Lower leg skin (tissue), 4 donors: ENCODE results near the gene VPS13D. TPM values are rescaled to one million over a fixed set of nuclear protein-coding genes. Genes with fewer than 3 reads are reported as not detected.

Source experiments
- DNase-seq, 2 donors: peaks; one replicate each; pipeline ENCODE4 v3.0.0-alpha.2; 2019; ENCODE audit warnings: low spot score in 2 of 2
- H3K4me3 ChIP-seq: fragments of 200-600 bp; sonication (generic); 2 replicates; pipeline ENCODE4 v1.5.1; 2017; ENCODE audit warnings: mild to moderate bottlenecking, low read depth; ENCODE audit not compliant: poor library complexity, severe bottlenecking
- POLR2A ChIP-seq, 2 donors: fragments of 450-650 bp; IDR thresholded peaks; one replicate each; pipeline ENCODE4 v1.6.1; 2016 to 2017; ENCODE audit warnings: antibody characterized with exemption in 2 of 2, mild to moderate bottlenecking in 1 of 2, moderate library complexity in 1 of 2
- WGBS, 2 donors: methylation state at CpG; one replicate each; pipeline ENCODE4 v1.1.5; 2018; 5-methylcytosine and 5-hydroxymethylcytosine counted together
- intact Hi-C: fragments of 100-400 bp; cut with DNase I; formaldehyde crosslinking; loops from one replicate; pipeline ENCODE4 v1.15.0; 2023; ENCODE audit warnings: low total_unique reads
- total RNA-seq, 4 donors: library from RNA; depleted of rRNA; stranded (reverse); fragments of >200 nt; gene quantifications; one replicate each; pipeline ENCODE4 v1.1.0, GENCODE V29; 2016
- TF ChIP-seq, protein P1 (sequence below), 3 donors: fragments of 450-650 bp; IDR thresholded peaks; one replicate each; pipeline ENCODE4 v1.5.1; 2016; ENCODE audit warnings: antibody characterized with exemption in 3 of 3, mild to moderate bottlenecking in 3 of 3, moderate library complexity in 2 of 3

VPS13D gene
- total RNA-seq, 4 donors from 2014 or later: 96.5 to 200 (median 116) TPM

DNA sequence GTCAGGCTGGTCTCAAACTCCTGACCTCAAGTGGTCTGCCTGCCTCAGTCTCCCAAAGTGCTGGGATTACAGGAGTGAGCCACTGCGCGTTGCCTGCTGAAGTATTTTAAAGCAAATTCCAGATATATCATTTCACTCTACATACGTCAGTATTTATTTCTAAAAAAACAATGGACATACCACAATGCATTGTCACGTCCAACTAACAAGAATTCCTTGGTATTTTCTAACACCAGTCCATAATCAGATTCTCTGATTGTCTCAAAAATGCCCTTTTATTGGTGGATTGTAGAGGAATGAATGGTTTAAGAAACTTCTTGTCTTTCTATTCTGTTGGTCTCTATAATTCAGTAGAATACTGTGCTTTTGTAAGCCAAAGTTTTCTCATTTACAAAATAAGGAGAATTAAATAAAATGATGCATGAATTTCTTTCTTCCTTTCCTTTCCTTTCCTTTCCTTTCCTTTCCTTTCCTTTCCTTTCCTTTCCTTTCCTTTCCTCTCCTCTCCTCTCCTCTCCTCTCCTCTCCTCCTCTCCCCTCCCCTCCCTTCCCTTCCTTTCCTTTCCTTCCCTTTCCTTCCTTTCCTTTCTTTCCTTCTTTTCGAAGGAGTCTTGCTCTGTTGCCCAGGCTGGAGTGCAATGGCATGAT lies 55.8 kb downstream of the VPS13D start:
- 92 to 94% methylated on average over 5 of the region's 5 CpGs for WGBS, 2 donors
- H3K4me3 ChIP-seq: no peak overlapping the region
- intact Hi-C loops: no loop called here
- no peak for DNase-seq
- no peak for TF ChIP-seq POLR2A (IDR thresholded peaks at IDR 0.05)
- TF ChIP-seq, protein P1, sequence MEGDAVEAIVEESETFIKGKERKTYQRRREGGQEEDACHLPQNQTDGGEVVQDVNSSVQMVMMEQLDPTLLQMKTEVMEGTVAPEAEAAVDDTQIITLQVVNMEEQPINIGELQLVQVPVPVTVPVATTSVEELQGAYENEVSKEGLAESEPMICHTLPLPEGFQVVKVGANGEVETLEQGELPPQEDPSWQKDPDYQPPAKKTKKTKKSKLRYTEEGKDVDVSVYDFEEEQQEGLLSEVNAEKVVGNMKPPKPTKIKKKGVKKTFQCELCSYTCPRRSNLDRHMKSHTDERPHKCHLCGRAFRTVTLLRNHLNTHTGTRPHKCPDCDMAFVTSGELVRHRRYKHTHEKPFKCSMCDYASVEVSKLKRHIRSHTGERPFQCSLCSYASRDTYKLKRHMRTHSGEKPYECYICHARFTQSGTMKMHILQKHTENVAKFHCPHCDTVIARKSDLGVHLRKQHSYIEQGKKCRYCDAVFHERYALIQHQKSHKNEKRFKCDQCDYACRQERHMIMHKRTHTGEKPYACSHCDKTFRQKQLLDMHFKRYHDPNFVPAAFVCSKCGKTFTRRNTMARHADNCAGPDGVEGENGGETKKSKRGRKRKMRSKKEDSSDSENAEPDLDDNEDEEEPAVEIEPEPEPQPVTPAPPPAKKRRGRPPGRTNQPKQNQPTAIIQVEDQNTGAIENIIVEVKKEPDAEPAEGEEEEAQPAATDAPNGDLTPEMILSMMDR (IDR thresholded peaks at IDR 0.05): no peak

DNA sequence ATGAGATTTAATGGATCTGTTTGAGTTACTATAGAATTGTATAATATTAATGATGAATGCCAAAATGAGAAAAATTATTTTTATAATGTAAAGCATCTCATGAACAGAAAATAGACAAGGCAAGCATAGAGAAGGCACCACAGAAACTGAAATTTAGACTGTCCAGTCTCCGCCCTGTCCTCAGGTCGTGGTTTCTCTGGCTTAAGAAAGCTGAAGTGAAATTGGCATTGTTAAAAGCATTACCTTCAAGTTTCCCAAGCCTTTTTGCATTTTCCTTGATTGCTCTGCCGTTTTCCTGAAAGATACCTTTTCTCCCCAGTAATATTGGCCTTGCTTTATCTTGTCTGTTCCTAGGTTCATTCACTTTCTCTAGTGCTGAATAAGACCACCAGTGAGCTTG lies 58.0 kb downstream of the VPS13D start:
- no peak for TF ChIP-seq POLR2A (IDR thresholded peaks at IDR 0.05)
- H3K4me3 ChIP-seq: no peak overlapping the region
- intact Hi-C loops: no loop called here
- DNase-seq: no peak
- 74 to 84% methylated on average over 3 of the region's 3 CpGs for WGBS, 2 donors

DNA sequence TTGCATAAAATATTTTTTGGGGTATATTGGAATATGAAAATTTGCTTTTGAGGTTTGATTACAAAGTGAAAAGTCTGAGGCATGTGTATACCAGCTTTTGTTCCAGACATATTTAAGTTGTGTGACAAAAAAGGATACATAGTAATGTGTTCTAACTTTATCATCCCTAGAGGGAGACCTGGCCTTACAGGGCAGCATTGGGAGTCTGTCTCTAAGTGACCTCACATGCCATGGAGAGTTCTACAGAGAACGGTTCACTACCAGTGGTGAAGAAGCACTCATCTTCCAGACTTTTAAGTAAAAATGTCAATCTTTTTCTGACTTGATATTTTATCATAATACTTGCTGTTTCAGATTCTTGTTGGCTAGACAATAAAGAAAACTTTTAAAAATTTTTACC lies 61.0 kb downstream of the VPS13D start:
- WGBS, 2 donors: 75 to 86% methylated on average over 1 of the region's 1 CpG
- intact Hi-C loops: no loop called here
- TF ChIP-seq, protein P1 (IDR thresholded peaks at IDR 0.05): no peak
- no peak for TF ChIP-seq POLR2A (IDR thresholded peaks at IDR 0.05)

DNA sequence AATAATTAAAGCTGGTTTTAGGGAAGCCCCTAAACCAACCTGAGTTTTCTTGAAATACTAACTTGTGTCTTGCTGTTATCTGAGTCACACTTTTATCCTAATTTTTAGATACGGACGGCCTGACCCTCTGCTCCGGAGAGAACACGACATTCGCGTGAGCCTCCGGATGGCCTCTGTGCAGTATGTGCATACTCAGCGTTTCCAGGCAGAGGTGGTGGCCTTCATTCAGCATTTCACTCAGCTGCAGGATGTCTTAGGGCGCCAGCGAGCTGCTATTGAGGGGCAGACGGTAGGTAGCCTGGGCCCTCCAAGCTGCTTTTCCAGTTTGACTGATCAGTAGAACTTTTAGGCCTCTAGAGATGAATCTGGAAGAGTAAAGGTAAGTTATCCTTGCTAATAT lies 63.6 kb downstream of the VPS13D start:
- WGBS, 2 donors: 95 to 97% methylated on average over 11 of the region's 11 CpGs
- DNase-seq: no peak
- intact Hi-C loops: loop anchor here (2.0 kb wide), 1 partner anchor 33 kb away; no protein-coding TSS in a partner anchor

More for the DNA sequence above, 61.0 kb downstream of the VPS13D start:
- no peak overlapping the region for H3K4me3 ChIP-seq
- DNase-seq: no peak

DNA sequence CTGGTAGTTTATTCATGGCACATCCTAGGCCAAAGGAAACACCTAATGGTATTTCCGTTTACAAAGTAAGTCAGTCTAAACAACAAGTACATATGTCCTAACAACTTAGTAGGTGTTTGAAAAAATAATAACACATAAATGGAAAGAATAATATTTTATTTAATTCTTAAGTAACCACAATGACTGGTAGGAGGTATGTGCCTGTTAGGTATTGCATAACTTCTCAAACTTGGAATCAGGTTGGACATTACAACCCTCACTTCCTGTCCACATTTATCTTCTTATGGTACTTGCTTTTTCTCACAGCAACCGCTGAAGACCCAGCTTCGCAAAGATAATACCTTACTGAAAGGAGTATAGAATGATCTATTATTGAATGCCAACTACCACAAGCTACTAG lies 64.2 kb downstream of the VPS13D start:
- H3K4me3 ChIP-seq: no peak overlapping the region
- WGBS, 2 donors: 92% methylated on average over 3 of the region's 3 CpGs
- intact Hi-C loops: no loop called here
- DNase-seq: no peak
- no peak for TF ChIP-seq POLR2A (IDR thresholded peaks at IDR 0.05)
- TF ChIP-seq, protein P1 (IDR thresholded peaks at IDR 0.05): no peak

More for the DNA sequence above, 63.6 kb downstream of the VPS13D start:
- no peak for TF ChIP-seq POLR2A (IDR thresholded peaks at IDR 0.05)
- TF ChIP-seq, protein P1 (IDR thresholded peaks at IDR 0.05): no peak
- H3K4me3 ChIP-seq: no peak overlapping the region

DNA sequence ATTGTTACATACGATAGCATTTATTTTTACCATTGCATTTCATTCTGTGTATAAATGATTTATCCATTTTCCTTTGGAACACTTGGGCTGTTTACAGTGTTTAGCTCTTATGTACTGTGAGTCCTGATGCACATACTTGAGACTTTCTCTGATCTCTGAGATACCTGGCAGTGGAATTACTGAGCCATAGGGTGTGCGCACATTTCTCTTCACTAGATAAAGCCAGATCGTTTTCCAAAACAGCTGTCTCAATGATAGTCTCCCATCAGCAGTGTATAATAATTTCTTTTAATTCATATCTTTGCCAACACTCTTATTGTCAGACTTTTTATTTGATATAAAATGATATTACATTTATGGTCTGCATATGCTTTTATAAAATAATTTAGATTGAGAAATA lies 66.2 kb downstream of the VPS13D start:
- intact Hi-C loops: no loop called here
- no peak overlapping the region for H3K4me3 ChIP-seq
- TF ChIP-seq, protein P1 (IDR thresholded peaks at IDR 0.05): no peak
- TF ChIP-seq POLR2A (IDR thresholded peaks at IDR 0.05): no peak
- 81 to 87% methylated on average over 3 of the region's 3 CpGs for WGBS, 2 donors
- DNase-seq: no peak
